PC-3 (cell line): ENCODE data around the gene HDGFL3. TPM values are rescaled to one million over a fixed set of nuclear protein-coding genes. Genes with fewer than 3 reads are reported as not detected.

Experiments used
- ATAC-seq: fragments of 200-7000 bp; cut with Tn5 transposase; 2 replicates; pipeline ENCODE4 v1.9.1; 2020; ENCODE audit warnings: mild to moderate bottlenecking, moderate library complexity
- BruUV-seq: library from RNA; stranded (reverse); fragments of 400-500 nt; replicated peaks from 2 replicates; lab custom pipeline; 2021; lab: Mats Ljungman, UMichigan
- CTCF ChIA-PET: fragments of 300-600 bp; sonication (Branson Sonifier 250); formaldehyde crosslinking; loops from one replicate; lab custom pipeline; 2022; ENCODE audit warnings: antibody characterized with exemption; lab: Charles Lee
- POLR2A ChIA-PET: fragments of 300-600 bp; sonication (Branson Sonifier 250); formaldehyde crosslinking; loops from one replicate; lab custom pipeline; 2022; ENCODE audit warnings: antibody characterized with exemption; ENCODE audit not compliant: unreplicated experiment; lab: Charles Lee
- DNase-seq: peaks from one replicate; pipeline ENCODE4 v3.0.0-alpha.2; 2015
- H2AFZ ChIP-seq: fragments of 300-600 bp; sonication (generic); 2 replicates; pipeline ENCODE4 v1.6.0; 2016; ENCODE audit warnings: antibody characterized with exemption, low read length
- H3F3A ChIP-seq: fragments of 300-600 bp; sonication (generic); one replicate; pipeline ENCODE4 v1.6.0; 2017; ENCODE audit warnings: antibody characterized with exemption, low read length, control low read depth, mild to moderate bottlenecking; ENCODE audit not compliant: unreplicated experiment
- H3K27ac ChIP-seq: fragments of 300-600 bp; sonication (generic); 2 replicates; pipeline ENCODE4 v1.5.1; 2016; ENCODE audit warnings: mild to moderate bottlenecking, low read length
- H3K27me3 ChIP-seq: fragments of 300-600 bp; sonication (generic); 2 replicates; pipeline ENCODE4 v1.6.1; 2016; ENCODE audit warnings: low read length, mixed read lengths
- H3K36me3 ChIP-seq: fragments of 300-600 bp; sonication (generic); 2 replicates; pipeline ENCODE4 v1.6.1; 2016; ENCODE audit warnings: low read depth, mixed run types, low read length, mixed read lengths
- H3K4me1 ChIP-seq: fragments of 300-600 bp; sonication (generic); 2 replicates; pipeline ENCODE4 v1.5.1; 2016; ENCODE audit warnings: low read length; ENCODE audit not compliant: insufficient read depth
- H3K4me2 ChIP-seq: fragments of 300-600 bp; sonication (generic); 2 replicates; pipeline ENCODE4 v1.6.0; 2016; ENCODE audit warnings: low read length
- H3K4me3 ChIP-seq: fragments of 300-600 bp; sonication (generic); 2 replicates; pipeline ENCODE4 v1.5.1; 2016; ENCODE audit warnings: mild to moderate bottlenecking, low read length, mixed read lengths
- H3K79me2 ChIP-seq: fragments of 300-600 bp; sonication (generic); 2 replicates; pipeline ENCODE4 v1.6.1; 2017; ENCODE audit warnings: low read length, mixed read lengths
- H3K9ac ChIP-seq: fragments of 300-600 bp; sonication (generic); 2 replicates; pipeline ENCODE4 v1.6.0; 2016; ENCODE audit warnings: mild to moderate bottlenecking, low read length
- H3K9me2 ChIP-seq: fragments of 300-600 bp; sonication (generic); replicated peaks from 2 replicates; pipeline ENCODE4 v1.6.1; 2016; ENCODE audit warnings: mixed run types, low read length, mixed read lengths
- H3K9me3 ChIP-seq: fragments of 300-600 bp; sonication (generic); 2 replicates; pipeline ENCODE4 v1.6.1; 2016; ENCODE audit warnings: low read length, mixed read lengths
- H4K20me1 ChIP-seq: fragments of 300-600 bp; sonication (generic); 2 replicates; pipeline ENCODE4 v1.6.1; 2016; ENCODE audit warnings: low read length, mixed read lengths
- CTCF ChIP-seq: fragments of 300-600 bp; sonication (generic); conservative IDR thresholded peaks from 2 replicates; pipeline ENCODE4 v1.5.1; 2017; ENCODE audit warnings: antibody characterized with exemption, low read depth, mild to moderate bottlenecking, low read length
- EZH2 ChIP-seq: fragments of 300-600 bp; sonication (generic); IDR thresholded peaks from one replicate; pipeline ENCODE4 v1.6.1; 2017; ENCODE audit warnings: antibody characterized with exemption, mild to moderate bottlenecking, low read length; ENCODE audit not compliant: unreplicated experiment
- EZH2phosphoT487 ChIP-seq: fragments of 300-600 bp; sonication (generic); IDR thresholded peaks from 2 replicates; pipeline ENCODE4 v1.6.1; 2018; ENCODE audit warnings: mild to moderate bottlenecking, antibody characterized with exemption, low read length, borderline replicate concordance
- intact Hi-C: fragments of 100-400 bp; cut with micrococcal nuclease; formaldehyde crosslinking; loops from 2 replicates; pipeline ENCODE4 v1.9.0; 2023
- total RNA-seq: library from RNA; depleted of rRNA; stranded (reverse); fragments of >200 nt; gene quantifications from 2 replicates; pipeline ENCODE4 v1.2.3, GENCODE V29; 2014

HDGFL3 gene
- total RNA-seq, 1 experiment from 2014 or later = 38.4 TPM

- CTCF ChIA-PET = no interaction called here
- no peak overlapping the region for H3K27ac ChIP-seq
- H3K36me3 ChIP-seq = 0 out of 2 replicates have a peak, but pooled peaks cover 5% of the 10 kb centered on the region
- no peaks in the 10 kb centered on the region for H4K20me1 ChIP-seq
- ATAC-seq (no peak), DNase-seq (no peak)
- no peaks in the 10 kb centered on the region for H3F3A ChIP-seq
- H3K9me3 ChIP-seq = no peaks in the 10 kb centered on the region
- no peaks in the 10 kb centered on the region for H3K27me3 ChIP-seq
- intact Hi-C loops = no loop called here
- no peak overlapping the region for H2AFZ ChIP-seq
- peaks cover 48% of the 10 kb centered on the region for H3K79me2 ChIP-seq
- no peak for TF ChIP-seq EZH2
- no peak for TF ChIP-seq EZH2phosphoT487
- no peak for TF ChIP-seq CTCF
- H3K9ac ChIP-seq = no peak overlapping the region
- POLR2A ChIA-PET = no interaction called here
- BruUV-seq = no TSS peak
- no peaks in the 10 kb centered on the region for H3K9me2 ChIP-seq
- H3K4me3 ChIP-seq = no peak overlapping the region
- H3K4me1 ChIP-seq = peaks cover 8% of the 10 kb centered on the region
- H3K4me2 ChIP-seq = no peak overlapping the region
These were observed 40.8 kb downstream of the HDGFL3 start for GRCh38 chr15:83166830-83167229.

GRCh38 chr15:83166218-83166617 lies 41.4 kb downstream of the HDGFL3 start:
- no peak overlapping the region for H3K27ac ChIP-seq
- no peak for ATAC-seq
- ChIA-PET POLR2A (no interaction called here), CTCF (no interaction called here)
- TF ChIP-seq CTCF = no peak
- TF ChIP-seq EZH2phosphoT487 = no peak
- TF ChIP-seq EZH2 = no peak
- no peak overlapping the region for H2AFZ ChIP-seq
- no TSS peak for BruUV-seq
- H3K79me2 ChIP-seq = peaks cover 48% of the 10 kb centered on the region
- H3F3A ChIP-seq = no peaks in the 10 kb centered on the region
- no peaks in the 10 kb centered on the region for H3K9me3 ChIP-seq
- peaks cover 14% of the 10 kb centered on the region for H3K4me1 ChIP-seq
- intact Hi-C loops = no loop called here
- no peaks in the 10 kb centered on the region for H4K20me1 ChIP-seq
- no peak overlapping the region for H3K9ac ChIP-seq
- H3K36me3 ChIP-seq = 0 out of 2 replicates have a peak, but pooled peaks cover 5% of the 10 kb centered on the region
- H3K9me2 ChIP-seq = no peaks in the 10 kb centered on the region
- H3K4me2 ChIP-seq = no peak overlapping the region
- no peak for DNase-seq
- no peak overlapping the region for H3K4me3 ChIP-seq
- H3K27me3 ChIP-seq = no peaks in the 10 kb centered on the region

- ChIA-PET CTCF (no interaction called here), POLR2A (interaction anchor here (0.6 kb wide), 1 partner anchor 12 kb away, joined by 3 read pairs; no protein-coding TSS in a partner anchor)
- Histone ChIP-seq H3K27ac (peak overlapping the region; percentile 6; the same call in 1 of the 2 replicates), H3F3A (no peaks in the 10 kb centered on the region), H3K4me2 (no peak overlapping the region), H3K36me3 (0 out of 2 replicates have a peak, but pooled peaks cover 5% of the 10 kb centered on the region), H3K9me3 (no peaks in the 10 kb centered on the region), H3K9ac (no peak overlapping the region), H3K79me2 (peaks cover 42% of the 10 kb centered on the region), H3K4me3 (no peak overlapping the region), H3K4me1 (peaks cover 15% of the 10 kb centered on the region), H3K9me2 (no peaks in the 10 kb centered on the region), H3K27me3 (no peaks in the 10 kb centered on the region), H2AFZ (no peak overlapping the region), H4K20me1 (no peaks in the 10 kb centered on the region)
- ATAC-seq = no peak
- no TSS peak for BruUV-seq
- DNase-seq = no peak
- TF ChIP-seq EZH2 (no peak), EZH2phosphoT487 (no peak), CTCF (no peak)
- intact Hi-C loops = no loop called here
These were observed 42.7 kb downstream of the HDGFL3 start for GRCh38 chr15:83164771-83165404.
